Measurements from ENCODE around the gene ODF4.

DNA sequence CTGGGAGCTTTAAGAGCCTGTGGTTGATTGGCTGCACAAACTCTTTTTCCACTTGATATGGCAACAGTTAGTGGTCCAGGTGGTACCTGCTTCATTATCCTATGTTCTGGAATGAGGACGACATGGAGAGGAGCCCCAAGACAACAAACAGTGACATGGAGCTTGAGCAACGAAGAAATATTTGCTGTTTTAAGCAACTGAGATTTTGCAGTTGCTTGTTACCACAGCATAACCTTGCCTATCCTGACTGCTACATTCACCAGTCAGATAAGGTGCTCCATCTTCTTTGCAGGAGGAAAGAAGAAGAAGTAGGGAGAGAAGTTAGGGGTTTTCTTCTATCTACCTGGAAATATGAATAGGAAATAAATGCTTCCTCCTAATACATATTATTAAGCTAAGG is 7.5 kb upstream of the ODF4 start:
- TF ChIP-seq EZH2 (IDR thresholded peaks at IDR 0.05; ENCODE audit: insufficient read depth, poor library complexity, severe bottlenecking): no peak
- TF ChIP-seq EZH2phosphoT487 (IDR thresholded peaks at IDR 0.05; ENCODE audit: insufficient read depth, low read depth): no peak

Data from GM23248 (cell line).